ENCODE measurements around the gene TP73.

- TF ChIP-seq CTCF (IDR thresholded peaks at IDR 0.05; ENCODE audit: low read depth, low read length) (peak; percentile 39), EZH2phosphoT487 (IDR thresholded peaks at IDR 0.05; ENCODE audit: low read depth) (no peak)
Measured at GRCh38 chr1:3649342-3650247, 2.7 kb upstream of the TP73 start, which contains the start of gene WRAP73.
